ENCODE results near the gene KCNS1. TPM values are rescaled to one million over a fixed set of nuclear protein-coding genes. Genes with fewer than 3 reads are reported as not detected.

KCNS1 gene
- total RNA-seq, 2 donors from 2014 or later, result 0.18 to 1.5 TPM

DNA sequence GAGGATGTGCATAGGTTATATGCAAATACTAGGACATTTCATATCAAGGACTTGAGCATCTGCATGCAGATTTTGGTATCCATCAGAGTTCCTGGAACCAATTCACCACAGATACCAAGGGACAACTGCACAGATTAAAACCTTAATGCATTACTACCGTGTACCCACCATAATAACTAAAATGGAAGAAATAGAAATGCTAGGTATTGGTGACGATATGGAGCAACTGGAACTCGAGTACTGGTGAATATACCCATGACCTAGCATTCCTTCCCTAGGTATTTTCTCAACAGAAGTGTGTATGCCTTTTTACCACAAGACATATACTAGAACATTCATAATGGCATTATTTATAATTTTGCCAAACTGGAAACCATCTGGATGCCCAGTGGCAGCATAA lies 18.5 kb downstream of the KCNS1 start:
- Histone ChIP-seq H3K27me3 (ENCODE audit: control insufficient read depth, insufficient read depth, low read length, poor library complexity, severe bottlenecking) (no peaks in the 10 kb centered on the region), H3K27ac (ENCODE audit: low read depth, low read length) (no peak overlapping the region), H3K4me1 (ENCODE audit: control insufficient read depth, insufficient read depth, low read length) (no peaks in the 10 kb centered on the region), H3K9me3 (ENCODE audit: control insufficient read depth, low read length) (peaks cover 16% of the 10 kb centered on the region), H3K9ac (ENCODE audit: extremely low read depth, low read length, poor library complexity, severe bottlenecking) (no peak overlapping the region), H3K4me3 (ENCODE audit: low read length) (no peak overlapping the region), H3K36me3 (ENCODE audit: control insufficient read depth, insufficient read depth, low read length) (peaks cover 33% of the 10 kb centered on the region)
- DNase-seq, result no peak
- TF ChIP-seq, protein P1, sequence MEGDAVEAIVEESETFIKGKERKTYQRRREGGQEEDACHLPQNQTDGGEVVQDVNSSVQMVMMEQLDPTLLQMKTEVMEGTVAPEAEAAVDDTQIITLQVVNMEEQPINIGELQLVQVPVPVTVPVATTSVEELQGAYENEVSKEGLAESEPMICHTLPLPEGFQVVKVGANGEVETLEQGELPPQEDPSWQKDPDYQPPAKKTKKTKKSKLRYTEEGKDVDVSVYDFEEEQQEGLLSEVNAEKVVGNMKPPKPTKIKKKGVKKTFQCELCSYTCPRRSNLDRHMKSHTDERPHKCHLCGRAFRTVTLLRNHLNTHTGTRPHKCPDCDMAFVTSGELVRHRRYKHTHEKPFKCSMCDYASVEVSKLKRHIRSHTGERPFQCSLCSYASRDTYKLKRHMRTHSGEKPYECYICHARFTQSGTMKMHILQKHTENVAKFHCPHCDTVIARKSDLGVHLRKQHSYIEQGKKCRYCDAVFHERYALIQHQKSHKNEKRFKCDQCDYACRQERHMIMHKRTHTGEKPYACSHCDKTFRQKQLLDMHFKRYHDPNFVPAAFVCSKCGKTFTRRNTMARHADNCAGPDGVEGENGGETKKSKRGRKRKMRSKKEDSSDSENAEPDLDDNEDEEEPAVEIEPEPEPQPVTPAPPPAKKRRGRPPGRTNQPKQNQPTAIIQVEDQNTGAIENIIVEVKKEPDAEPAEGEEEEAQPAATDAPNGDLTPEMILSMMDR (conservative IDR thresholded peaks at IDR 0.05), result no peak
- no peak overlapping the region for H3K4me3 Mint-ChIP-seq
- H3K36me3 Mint-ChIP-seq (ENCODE audit: low read depth), result peaks cover 55% of the 10 kb centered on the region
- H3K27ac Mint-ChIP-seq, result no peak overlapping the region
- no peaks in the 10 kb centered on the region for H3K4me1 Mint-ChIP-seq
- H3K9me3 Mint-ChIP-seq, result peaks cover 18% of the 10 kb centered on the region
- no peaks in the 10 kb centered on the region for H3K27me3 Mint-ChIP-seq (ENCODE audit: insufficient read depth)
- WGBS, 2 experiments (ENCODE audit: insufficient coverage in 1 of 2, insufficient read length in 1 of 2), result 92 to 93% methylated on average over 2 of the region's 3 CpGs

DNA sequence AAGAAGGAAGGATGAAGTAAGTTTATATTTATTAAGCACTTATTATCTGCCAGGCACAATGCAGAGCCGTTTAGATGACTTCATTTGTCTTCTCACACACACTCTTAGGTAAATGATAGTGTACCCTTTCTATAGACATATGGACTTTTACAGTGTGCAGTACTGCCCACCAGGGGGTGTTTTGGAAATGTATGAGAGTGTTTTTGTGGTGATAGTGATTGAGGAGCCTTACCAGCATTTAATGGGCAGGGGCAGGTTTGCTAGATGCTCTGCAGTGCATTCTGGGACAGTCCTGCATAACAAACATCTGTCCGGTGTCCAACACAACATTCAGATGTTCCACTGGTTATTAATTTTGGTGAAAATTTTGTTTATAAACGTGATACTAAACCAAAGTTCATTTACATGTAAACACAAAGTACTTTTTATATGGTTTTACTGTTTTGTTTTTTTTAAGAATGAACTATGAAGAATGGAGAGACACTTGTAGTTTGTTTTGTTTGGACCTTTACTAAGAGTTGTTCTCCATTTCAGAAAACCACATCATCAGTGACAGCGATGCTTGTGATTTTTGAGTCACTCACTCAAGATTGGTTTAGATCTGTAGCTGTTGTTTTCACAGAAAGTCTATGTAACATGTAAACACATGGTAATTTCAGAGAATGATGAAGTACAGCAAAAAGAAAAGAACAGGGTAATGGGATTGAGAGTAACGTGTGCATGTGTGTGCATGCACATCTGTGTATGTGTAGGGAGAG lies 19.9 kb downstream of the KCNS1 start:
- no peaks in the 10 kb centered on the region for H3K4me1 ChIP-seq (ENCODE audit: control insufficient read depth, insufficient read depth, low read length)
- peaks cover 43% of the 10 kb centered on the region for H3K36me3 ChIP-seq (ENCODE audit: control insufficient read depth, insufficient read depth, low read length)
- Mint-ChIP-seq H3K36me3 (ENCODE audit: low read depth) (peaks cover 55% of the 10 kb centered on the region), H3K9me3 (peaks cover 18% of the 10 kb centered on the region), H3K4me3 (no peak overlapping the region), H3K27me3 (ENCODE audit: insufficient read depth) (no peaks in the 10 kb centered on the region), H3K4me1 (peaks cover 3% of the 10 kb centered on the region), H3K27ac (no peak overlapping the region)
- peaks cover 16% of the 10 kb centered on the region for H3K9me3 ChIP-seq (ENCODE audit: control insufficient read depth, low read length)
- WGBS, 2 experiments (ENCODE audit: insufficient coverage in 1 of 2, insufficient read length in 1 of 2), result 95 to 97% methylated on average over 2 to 4 of the region's 5 CpGs
- no peaks in the 10 kb centered on the region for H3K27me3 ChIP-seq (ENCODE audit: control insufficient read depth, insufficient read depth, low read length, poor library complexity, severe bottlenecking)
- H3K4me3 ChIP-seq (ENCODE audit: low read length), result no peak overlapping the region
- no peak overlapping the region for H3K9ac ChIP-seq (ENCODE audit: extremely low read depth, low read length, poor library complexity, severe bottlenecking)
- no peak for DNase-seq
- TF ChIP-seq, protein P1 (conservative IDR thresholded peaks at IDR 0.05), result peak; percentile 53
- H3K27ac ChIP-seq (ENCODE audit: low read depth, low read length), result no peak overlapping the region

DNA sequence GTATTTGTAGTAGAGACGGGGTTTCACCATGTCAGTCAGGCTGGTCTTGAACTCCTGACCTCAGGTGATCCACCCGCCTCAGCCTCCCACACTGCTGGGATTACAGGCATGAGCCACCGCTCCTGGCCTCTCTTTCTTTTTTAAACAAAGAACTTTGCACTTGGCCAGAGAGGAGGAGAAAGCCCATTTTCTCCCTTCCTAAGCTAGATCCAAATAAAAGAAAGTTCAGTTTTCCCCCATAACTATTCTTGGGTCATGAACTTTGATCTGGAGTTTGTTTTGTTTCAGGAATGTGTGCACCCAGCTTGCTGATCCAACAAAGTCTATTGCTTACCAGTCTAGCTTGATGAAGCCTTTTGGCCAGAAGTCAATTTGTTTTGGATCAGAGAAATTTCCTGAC lies 23.4 kb downstream of the KCNS1 start:
- TF ChIP-seq, protein P1 (conservative IDR thresholded peaks at IDR 0.05), result no peak
- peaks cover 38% of the 10 kb centered on the region for H3K36me3 Mint-ChIP-seq (ENCODE audit: low read depth)
- H3K27me3 Mint-ChIP-seq (ENCODE audit: insufficient read depth), result no peaks in the 10 kb centered on the region
- H3K9me3 Mint-ChIP-seq, result peaks cover 14% of the 10 kb centered on the region
- Histone ChIP-seq H3K9ac (ENCODE audit: extremely low read depth, low read length, poor library complexity, severe bottlenecking) (no peak overlapping the region), H3K4me3 (ENCODE audit: low read length) (no peak overlapping the region), H3K4me1 (ENCODE audit: control insufficient read depth, insufficient read depth, low read length) (no peaks in the 10 kb centered on the region), H3K9me3 (ENCODE audit: control insufficient read depth, low read length) (peaks cover 9% of the 10 kb centered on the region), H3K36me3 (ENCODE audit: control insufficient read depth, insufficient read depth, low read length) (peaks cover 51% of the 10 kb centered on the region), H3K27ac (ENCODE audit: low read depth, low read length) (no peak overlapping the region), H3K27me3 (ENCODE audit: control insufficient read depth, insufficient read depth, low read length, poor library complexity, severe bottlenecking) (no peaks in the 10 kb centered on the region)
- peaks cover 3% of the 10 kb centered on the region for H3K4me1 Mint-ChIP-seq
- H3K27ac Mint-ChIP-seq, result no peak overlapping the region
- 96 to 100% methylated on average over 1 to 3 of the region's 3 CpGs for WGBS, 2 experiments (ENCODE audit: insufficient coverage in 1 of 2, insufficient read length in 1 of 2)
- DNase-seq, result no peak
- no peak overlapping the region for H3K4me3 Mint-ChIP-seq

Measured in endodermal cell (in vitro differentiated cells).